ENCODE data around the gene SLC35B2.

DNA sequence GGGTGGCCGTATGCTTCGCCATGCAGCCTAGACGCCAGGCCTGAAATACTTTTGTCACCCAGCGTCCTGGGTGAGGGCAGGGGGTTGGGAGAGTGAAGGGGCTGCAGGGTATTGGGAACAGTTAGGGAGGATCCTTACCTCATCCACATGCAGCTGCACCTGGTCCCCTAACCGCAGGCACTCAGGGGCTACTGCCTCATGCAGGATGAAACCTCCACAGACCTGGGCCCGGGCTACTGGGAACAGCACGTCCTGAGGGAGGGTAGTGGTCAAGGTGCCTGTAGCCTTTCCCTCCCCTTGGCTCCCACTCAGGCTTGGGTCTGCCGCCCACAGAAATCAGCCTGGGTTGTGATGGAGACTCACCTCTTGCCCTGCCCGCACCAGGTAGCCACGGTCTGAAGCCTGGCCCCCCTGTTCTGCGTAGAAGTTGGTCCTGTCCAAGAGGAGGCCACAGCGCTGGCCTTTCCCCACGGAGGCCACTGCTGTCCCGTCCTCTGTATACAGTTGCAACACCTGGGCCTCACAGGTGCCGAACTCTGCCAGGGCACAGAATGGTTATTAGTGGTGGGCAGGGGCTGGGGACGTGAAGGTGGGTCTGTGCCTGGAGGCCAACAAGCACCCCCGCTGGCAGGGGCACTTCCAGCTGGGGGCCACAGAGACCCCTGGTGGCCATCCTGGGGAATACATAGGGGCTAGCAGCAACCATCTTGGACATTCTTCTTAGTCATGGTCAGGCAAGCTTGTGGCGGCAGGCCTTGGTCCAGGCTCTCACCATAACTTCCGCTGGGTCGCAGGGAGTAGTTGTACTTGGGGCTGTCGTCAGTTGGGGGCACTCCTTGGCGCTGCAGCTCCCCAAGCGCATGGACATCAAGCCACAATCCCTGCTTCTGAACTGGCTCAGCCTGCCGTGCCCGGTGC is 47.2 kb upstream of the SLC35B2 start:
- TF ChIP-seq, protein P1, sequence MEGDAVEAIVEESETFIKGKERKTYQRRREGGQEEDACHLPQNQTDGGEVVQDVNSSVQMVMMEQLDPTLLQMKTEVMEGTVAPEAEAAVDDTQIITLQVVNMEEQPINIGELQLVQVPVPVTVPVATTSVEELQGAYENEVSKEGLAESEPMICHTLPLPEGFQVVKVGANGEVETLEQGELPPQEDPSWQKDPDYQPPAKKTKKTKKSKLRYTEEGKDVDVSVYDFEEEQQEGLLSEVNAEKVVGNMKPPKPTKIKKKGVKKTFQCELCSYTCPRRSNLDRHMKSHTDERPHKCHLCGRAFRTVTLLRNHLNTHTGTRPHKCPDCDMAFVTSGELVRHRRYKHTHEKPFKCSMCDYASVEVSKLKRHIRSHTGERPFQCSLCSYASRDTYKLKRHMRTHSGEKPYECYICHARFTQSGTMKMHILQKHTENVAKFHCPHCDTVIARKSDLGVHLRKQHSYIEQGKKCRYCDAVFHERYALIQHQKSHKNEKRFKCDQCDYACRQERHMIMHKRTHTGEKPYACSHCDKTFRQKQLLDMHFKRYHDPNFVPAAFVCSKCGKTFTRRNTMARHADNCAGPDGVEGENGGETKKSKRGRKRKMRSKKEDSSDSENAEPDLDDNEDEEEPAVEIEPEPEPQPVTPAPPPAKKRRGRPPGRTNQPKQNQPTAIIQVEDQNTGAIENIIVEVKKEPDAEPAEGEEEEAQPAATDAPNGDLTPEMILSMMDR (IDR thresholded peaks at IDR 0.05), result peak; percentile 90
- no peak for TF ChIP-seq TCF7L2 (IDR thresholded peaks at IDR 0.05; ENCODE audit: low read depth, low read length)
- TF ChIP-seq SIN3A (IDR thresholded peaks at IDR 0.05; ENCODE audit: borderline replicate concordance, insufficient read depth, low read depth, low read length), result no peak
- TF ChIP-seq, protein P2, sequence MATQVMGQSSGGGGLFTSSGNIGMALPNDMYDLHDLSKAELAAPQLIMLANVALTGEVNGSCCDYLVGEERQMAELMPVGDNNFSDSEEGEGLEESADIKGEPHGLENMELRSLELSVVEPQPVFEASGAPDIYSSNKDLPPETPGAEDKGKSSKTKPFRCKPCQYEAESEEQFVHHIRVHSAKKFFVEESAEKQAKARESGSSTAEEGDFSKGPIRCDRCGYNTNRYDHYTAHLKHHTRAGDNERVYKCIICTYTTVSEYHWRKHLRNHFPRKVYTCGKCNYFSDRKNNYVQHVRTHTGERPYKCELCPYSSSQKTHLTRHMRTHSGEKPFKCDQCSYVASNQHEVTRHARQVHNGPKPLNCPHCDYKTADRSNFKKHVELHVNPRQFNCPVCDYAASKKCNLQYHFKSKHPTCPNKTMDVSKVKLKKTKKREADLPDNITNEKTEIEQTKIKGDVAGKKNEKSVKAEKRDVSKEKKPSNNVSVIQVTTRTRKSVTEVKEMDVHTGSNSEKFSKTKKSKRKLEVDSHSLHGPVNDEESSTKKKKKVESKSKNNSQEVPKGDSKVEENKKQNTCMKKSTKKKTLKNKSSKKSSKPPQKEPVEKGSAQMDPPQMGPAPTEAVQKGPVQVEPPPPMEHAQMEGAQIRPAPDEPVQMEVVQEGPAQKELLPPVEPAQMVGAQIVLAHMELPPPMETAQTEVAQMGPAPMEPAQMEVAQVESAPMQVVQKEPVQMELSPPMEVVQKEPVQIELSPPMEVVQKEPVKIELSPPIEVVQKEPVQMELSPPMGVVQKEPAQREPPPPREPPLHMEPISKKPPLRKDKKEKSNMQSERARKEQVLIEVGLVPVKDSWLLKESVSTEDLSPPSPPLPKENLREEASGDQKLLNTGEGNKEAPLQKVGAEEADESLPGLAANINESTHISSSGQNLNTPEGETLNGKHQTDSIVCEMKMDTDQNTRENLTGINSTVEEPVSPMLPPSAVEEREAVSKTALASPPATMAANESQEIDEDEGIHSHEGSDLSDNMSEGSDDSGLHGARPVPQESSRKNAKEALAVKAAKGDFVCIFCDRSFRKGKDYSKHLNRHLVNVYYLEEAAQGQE (IDR thresholded peaks at IDR 0.05; ENCODE audit: insufficient read depth in 1 of 2, low read depth in 2 of 2, low read length in 1 of 2), result no peak
- TF ChIP-seq POLR2AphosphoS5 (IDR thresholded peaks at IDR 0.05; ENCODE audit: low read depth, low read length), result no peak

Data from Panc1 (cell line).